Activated naive CD8-positive, alpha-beta T cell treated with anti-CD3 and anti-CD28 coated beads, Interleukin-2, amount 50 U/mL, for 16 hours (primary cell): ENCODE data around the gene LRIT2.

Experiments
- DNase-seq: peaks from one replicate; pipeline ENCODE4 v3.0.0-alpha.2; 2020; ENCODE audit warnings: low read depth, low spot score

Gene LRIT2

GRCh38 chr10:84241185-84241790 lies 15.9 kb upstream of the LRIT2 start, which contains the start of gene LRIT1:
Gene LRIT1 (minus strand): TSS chr10:84241546. CDS start chr10:84241439, 107 bp downstream.
- no peak for DNase-seq

- no peak for DNase-seq
These were observed 13.6 kb upstream of the LRIT2 start for GRCh38 chr10:84238909-84239308.

- DNase-seq, result no peak
These were observed 12.1 kb upstream of the LRIT2 start for GRCh38 chr10:84237199-84238051.

- no peak for DNase-seq
These were observed 11.5 kb upstream of the LRIT2 start for GRCh38 chr10:84236807-84237198.

GRCh38 chr10:84235096-84235495 lies 9.8 kb upstream of the LRIT2 start:
- DNase-seq, result no peak

GRCh38 chr10:84234479-84234878 lies 9.1 kb upstream of the LRIT2 start:
- DNase-seq, result no peak

GRCh38 chr10:84233940-84234339 lies 8.6 kb upstream of the LRIT2 start:
- no peak for DNase-seq

GRCh38 chr10:84232376-84232775 lies 7.0 kb upstream of the LRIT2 start:
- DNase-seq, result no peak

GRCh38 chr10:84230359-84230758 lies 5.0 kb upstream of the LRIT2 start:
- DNase-seq, result no peak

- DNase-seq, result no peak
These were observed 2.5 kb upstream of the LRIT2 start for GRCh38 chr10:84227810-84228209.

- DNase-seq, result no peak
These were observed 1.3 kb upstream of the LRIT2 start for GRCh38 chr10:84226616-84227015.

- no peak for DNase-seq
These were observed 824 bp downstream of the LRIT2 start for GRCh38 chr10:84224411-84225028.

GRCh38 chr10:84221916-84222315 lies 3.4 kb downstream of the LRIT2 start:
- DNase-seq, result no peak

- DNase-seq, result no peak
These were observed 7.6 kb downstream of the LRIT2 start for GRCh38 chr10:84217746-84218145.

GRCh38 chr10:84216834-84217233 lies 8.5 kb downstream of the LRIT2 start:
- DNase-seq, result no peak

- DNase-seq, result no peak
These were observed 10.6 kb downstream of the LRIT2 start for GRCh38 chr10:84214612-84215235.

GRCh38 chr10:84214046-84214572 lies 11.2 kb downstream of the LRIT2 start:
- DNase-seq, result no peak

GRCh38 chr10:84213076-84213475 lies 12.3 kb downstream of the LRIT2 start:
- DNase-seq, result no peak

- DNase-seq, result no peak
These were observed 13.3 kb downstream of the LRIT2 start for GRCh38 chr10:84212014-84212413.

GRCh38 chr10:84211566-84211965 lies 13.8 kb downstream of the LRIT2 start:
- no peak for DNase-seq

- no peak for DNase-seq
These were observed 17.3 kb downstream of the LRIT2 start for GRCh38 chr10:84208023-84208422.
